ENCODE results near the gene ZNF653. TPM values are rescaled to one million over a fixed set of nuclear protein-coding genes. Genes with fewer than 3 reads are reported as not detected.
"Not testable (repeated sequence)": the region's sequence is repeated elsewhere in the genome, so short reads cannot be mapped to it uniquely, and the experiment has no call there.

ZNF653 gene
- total RNA-seq, 1 experiment from 2014 or later: 8.8 TPM

GRCh38 chr19:11473725-11474124, 31.9 kb downstream of the ZNF653 start:
- H3K27ac Mint-ChIP-seq (ENCODE audit: unreplicated experiment): no peak overlapping the region
- H3K4me3 Mint-ChIP-seq (ENCODE audit: low read depth, unreplicated experiment): no peak overlapping the region
- intact Hi-C loops (cut with micrococcal nuclease; ENCODE audit: unreplicated experiment): no loop called here
- CTCF ChIA-PET: no interaction called here
- TF ChIP-seq CTCF (IDR thresholded peaks at IDR 0.05; ENCODE audit: unreplicated experiment): no peak
- no peak for DNase-seq
- no peaks in the 10 kb centered on the region for H3K9me3 Mint-ChIP-seq (ENCODE audit: low read depth, unreplicated experiment)
- no peaks in the 10 kb centered on the region for H3K4me1 Mint-ChIP-seq (ENCODE audit: low read depth, unreplicated experiment)
- BruUV-seq (replicated peaks): no TSS peak
- H3K36me3 Mint-ChIP-seq (ENCODE audit: insufficient read depth, unreplicated experiment): no peaks in the 10 kb centered on the region
- peaks cover 9% of the 10 kb centered on the region for H3K27me3 Mint-ChIP-seq (ENCODE audit: unreplicated experiment)

GRCh38 chr19:11468266-11468845, 37.3 kb downstream of the ZNF653 start:
- H3K36me3 Mint-ChIP-seq (ENCODE audit: insufficient read depth, unreplicated experiment); DNase-seq; H3K27ac Mint-ChIP-seq (ENCODE audit: unreplicated experiment); BruUV-seq (replicated peaks); H3K4me1 Mint-ChIP-seq (ENCODE audit: low read depth, unreplicated experiment); H3K9me3 Mint-ChIP-seq (ENCODE audit: low read depth, unreplicated experiment); H3K27me3 Mint-ChIP-seq (ENCODE audit: unreplicated experiment); intact Hi-C loops (cut with micrococcal nuclease; ENCODE audit: unreplicated experiment); H3K4me3 Mint-ChIP-seq (ENCODE audit: low read depth, unreplicated experiment): not testable (repeated sequence)
- CTCF ChIA-PET: interaction anchor here (0.6 kb wide), 1 partner anchor 173 kb away, joined by 4 read pairs; no protein-coding TSS in a partner anchor

- Mint-ChIP-seq H3K9me3 (ENCODE audit: low read depth, unreplicated experiment) (no peaks in the 10 kb centered on the region), H3K4me1 (ENCODE audit: low read depth, unreplicated experiment) (no peaks in the 10 kb centered on the region), H3K27me3 (ENCODE audit: unreplicated experiment) (peaks cover 5% of the 10 kb centered on the region), H3K27ac (ENCODE audit: unreplicated experiment) (no peak overlapping the region), H3K4me3 (ENCODE audit: low read depth, unreplicated experiment) (no peak overlapping the region), H3K36me3 (ENCODE audit: insufficient read depth, unreplicated experiment) (no peaks in the 10 kb centered on the region)
- intact Hi-C loops (cut with micrococcal nuclease; ENCODE audit: unreplicated experiment): no loop called here
- DNase-seq: no peak
- CTCF ChIA-PET: no interaction called here
- TF ChIP-seq CTCF (IDR thresholded peaks at IDR 0.05; ENCODE audit: unreplicated experiment): no peak
- no TSS peak for BruUV-seq (replicated peaks)
Measured at GRCh38 chr19:11465600-11465999, 40.0 kb downstream of the ZNF653 start.

GRCh38 chr19:11464333-11465265, 41.0 kb downstream of the ZNF653 start:
- Mint-ChIP-seq H3K9me3 (ENCODE audit: low read depth, unreplicated experiment) (no peaks in the 10 kb centered on the region), H3K4me3 (ENCODE audit: low read depth, unreplicated experiment) (no peak overlapping the region), H3K27me3 (ENCODE audit: unreplicated experiment) (peaks cover 15% of the 10 kb centered on the region), H3K36me3 (ENCODE audit: insufficient read depth, unreplicated experiment) (no peaks in the 10 kb centered on the region), H3K4me1 (ENCODE audit: low read depth, unreplicated experiment) (no peaks in the 10 kb centered on the region), H3K27ac (ENCODE audit: unreplicated experiment) (no peak overlapping the region)
- intact Hi-C loops (cut with micrococcal nuclease; ENCODE audit: unreplicated experiment): no loop called here
- no TSS peak for BruUV-seq (replicated peaks)
- CTCF ChIA-PET: interaction anchor here (0.6 kb wide), 1 partner anchor 27 kb away, joined by 4 read pairs; no protein-coding TSS in a partner anchor
- no peak for DNase-seq
- TF ChIP-seq CTCF (IDR thresholded peaks at IDR 0.05; ENCODE audit: unreplicated experiment): no peak

Data from Calu3 (cell line).